HG03135 (cell line): ENCODE data around the gene GRK1.

Experiments used
- ATAC-seq: cut with Tn5 transposase; IDR thresholded peaks from one replicate; pipeline ENCODE4 v1.9.1; 2021; ENCODE audit warnings: mild to moderate bottlenecking, moderate library complexity; ENCODE audit not compliant: unreplicated experiment

Gene GRK1

DNA sequence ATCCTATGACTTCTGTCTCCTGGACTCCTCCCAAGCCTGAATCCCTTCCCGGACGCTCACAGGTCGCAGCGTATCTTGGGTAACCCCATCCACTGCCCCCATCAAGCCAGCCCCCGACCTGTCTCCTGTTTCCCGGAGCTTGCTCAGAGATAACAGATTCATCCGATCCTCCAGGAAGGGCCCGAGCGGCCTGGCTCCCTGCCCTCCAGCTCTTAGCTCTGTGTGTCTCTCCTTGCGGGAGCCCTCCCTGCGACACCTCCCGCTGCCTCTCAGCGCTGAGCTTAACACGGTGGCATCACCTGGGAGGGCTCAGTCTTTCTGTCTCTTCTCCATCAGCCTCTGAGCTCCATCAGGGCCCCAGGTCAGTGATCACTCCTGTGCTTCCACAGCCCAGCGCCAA is 87.7 kb downstream of the GRK1 start:
- no peak for ATAC-seq

GRCh38 chr13:113756441-113757097 is 89.5 kb downstream of the GRK1 start:
- ATAC-seq = no peak

- ATAC-seq = peak; percentile 66
These were observed 91.9 kb downstream of the GRK1 start, which contains the start of gene TMEM255B for GRCh38 chr13:113758651-113759524. Gene TMEM255B (plus strand): TSS chr13:113759226. CDS start chr13:113759270, 44 bp downstream.

DNA sequence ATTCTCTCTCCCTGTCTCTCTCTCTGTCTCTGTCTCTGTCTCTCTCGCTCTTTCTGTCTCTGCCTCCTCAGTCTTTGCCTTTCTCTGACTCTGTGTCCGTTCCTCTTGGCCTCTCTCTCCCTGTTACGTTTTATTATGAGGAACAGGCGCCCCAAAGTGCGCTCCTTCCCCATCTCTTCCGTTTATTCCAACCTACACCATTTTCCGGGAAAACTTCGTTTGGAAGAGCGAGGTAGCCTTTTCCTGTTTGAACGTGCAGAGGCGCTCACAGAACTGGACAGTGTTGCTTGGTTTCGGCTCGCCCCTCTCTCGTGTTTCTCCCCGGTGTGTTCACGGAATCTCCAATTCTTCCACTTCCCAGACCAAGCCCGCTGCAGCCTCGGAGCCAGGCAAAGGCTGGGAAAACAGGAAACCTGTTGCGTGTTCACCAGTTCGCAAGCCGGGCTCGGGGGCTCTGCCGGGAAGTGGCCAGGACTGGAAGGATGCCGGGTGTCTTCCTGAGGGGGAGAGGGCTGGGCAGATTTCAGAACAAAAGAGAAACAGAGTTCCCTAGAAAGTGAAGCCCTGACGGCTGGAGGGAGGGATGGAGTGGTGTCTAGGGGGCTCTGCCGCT is 92.6 kb downstream of the GRK1 start:
- ATAC-seq = no peak

DNA sequence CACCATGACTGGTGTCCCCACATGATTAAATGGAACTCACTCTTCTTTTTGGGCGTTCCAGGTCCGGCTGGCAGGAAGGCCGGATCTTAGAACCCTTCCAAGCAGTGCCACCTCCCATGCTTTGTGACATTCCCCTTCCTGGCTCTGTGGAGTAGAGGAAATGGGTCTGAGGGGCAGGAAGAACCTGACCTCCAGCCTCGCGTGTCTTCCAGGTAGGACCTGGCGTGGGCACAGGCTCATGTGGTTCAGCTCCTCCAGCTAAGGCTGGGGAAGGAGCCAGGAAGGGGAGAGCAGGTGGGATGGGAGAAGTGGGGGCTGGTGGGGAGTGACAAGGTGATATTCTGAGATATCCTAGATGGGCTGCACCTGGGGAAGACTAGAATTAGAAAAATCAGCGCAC is 94.1 kb downstream of the GRK1 start:
- no peak for ATAC-seq

GRCh38 chr13:113762075-113762474 is 95.1 kb downstream of the GRK1 start:
- ATAC-seq = no peak

DNA sequence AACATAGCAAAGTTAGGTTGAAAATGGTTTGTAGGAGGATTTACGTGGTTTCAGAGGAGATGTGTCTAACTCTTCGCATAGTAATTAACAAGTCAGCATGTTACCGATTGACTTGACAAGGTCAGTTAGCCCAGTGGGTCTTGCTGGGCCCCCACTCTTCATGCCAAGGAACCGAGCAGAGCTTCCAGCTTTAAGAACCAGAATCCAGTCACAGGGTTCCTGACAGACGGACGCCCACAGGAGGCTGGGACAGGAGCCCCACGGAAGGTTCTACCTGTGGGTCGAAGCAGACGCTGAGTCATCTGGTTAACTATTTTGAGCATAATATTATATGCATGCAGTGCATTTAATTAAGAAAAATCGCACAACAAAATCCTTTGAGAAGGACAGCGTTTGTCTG is 95.5 kb downstream of the GRK1 start:
- ATAC-seq = no peak

- no peak for ATAC-seq
These were observed 96.2 kb downstream of the GRK1 start for GRCh38 chr13:113763254-113763653.

DNA sequence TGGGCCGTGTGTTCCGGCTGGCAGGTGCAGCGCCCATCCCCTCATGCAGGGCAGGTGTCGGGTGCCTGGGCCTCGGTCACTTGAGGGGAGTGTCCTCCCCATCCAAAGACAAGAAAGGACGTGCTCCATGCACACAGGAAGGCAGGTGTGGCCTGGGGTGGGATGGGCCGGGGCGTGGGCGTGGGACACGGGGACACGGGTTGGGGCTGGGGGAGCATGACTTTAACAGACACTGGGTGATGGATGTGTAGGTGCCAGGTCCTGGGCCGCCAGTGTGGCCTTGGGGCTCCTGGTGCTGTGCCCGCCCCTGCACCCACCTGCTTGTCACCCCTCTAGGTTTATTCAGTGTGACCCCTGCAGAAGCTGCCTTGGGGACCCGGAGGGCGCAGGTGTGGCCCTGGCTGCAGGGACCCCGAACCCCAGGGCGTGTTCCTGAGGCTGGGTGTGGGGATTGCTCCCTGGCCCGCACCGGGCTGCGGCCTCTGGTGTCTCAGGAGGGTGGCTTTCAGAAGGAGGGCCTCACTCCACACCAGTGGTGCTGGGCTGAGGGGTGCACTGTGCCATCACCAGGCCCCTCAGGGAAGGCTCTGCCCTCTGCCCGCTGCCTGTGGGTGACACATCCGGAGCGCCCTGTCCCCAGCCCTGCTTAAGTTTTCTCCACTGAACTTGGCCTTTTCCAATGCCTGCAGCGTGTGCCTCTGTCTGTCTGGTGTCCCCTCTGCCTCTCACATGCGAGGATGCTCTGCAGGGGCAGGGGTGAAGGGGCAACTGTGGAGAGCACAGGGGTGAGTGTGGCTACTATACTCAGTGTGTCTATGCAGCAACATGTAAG is 97.2 kb downstream of the GRK1 start:
- no peak for ATAC-seq

- no peak for ATAC-seq
These were observed 98.0 kb downstream of the GRK1 start for GRCh38 chr13:113764793-113765563.

- no peak for ATAC-seq
These were observed 98.5 kb downstream of the GRK1 start for GRCh38 chr13:113765564-113765910.

GRCh38 chr13:113766035-113766800 is 99.2 kb downstream of the GRK1 start:
- ATAC-seq = no peak

- ATAC-seq = no peak
These were observed 100.3 kb downstream of the GRK1 start for GRCh38 chr13:113767366-113767765.

DNA sequence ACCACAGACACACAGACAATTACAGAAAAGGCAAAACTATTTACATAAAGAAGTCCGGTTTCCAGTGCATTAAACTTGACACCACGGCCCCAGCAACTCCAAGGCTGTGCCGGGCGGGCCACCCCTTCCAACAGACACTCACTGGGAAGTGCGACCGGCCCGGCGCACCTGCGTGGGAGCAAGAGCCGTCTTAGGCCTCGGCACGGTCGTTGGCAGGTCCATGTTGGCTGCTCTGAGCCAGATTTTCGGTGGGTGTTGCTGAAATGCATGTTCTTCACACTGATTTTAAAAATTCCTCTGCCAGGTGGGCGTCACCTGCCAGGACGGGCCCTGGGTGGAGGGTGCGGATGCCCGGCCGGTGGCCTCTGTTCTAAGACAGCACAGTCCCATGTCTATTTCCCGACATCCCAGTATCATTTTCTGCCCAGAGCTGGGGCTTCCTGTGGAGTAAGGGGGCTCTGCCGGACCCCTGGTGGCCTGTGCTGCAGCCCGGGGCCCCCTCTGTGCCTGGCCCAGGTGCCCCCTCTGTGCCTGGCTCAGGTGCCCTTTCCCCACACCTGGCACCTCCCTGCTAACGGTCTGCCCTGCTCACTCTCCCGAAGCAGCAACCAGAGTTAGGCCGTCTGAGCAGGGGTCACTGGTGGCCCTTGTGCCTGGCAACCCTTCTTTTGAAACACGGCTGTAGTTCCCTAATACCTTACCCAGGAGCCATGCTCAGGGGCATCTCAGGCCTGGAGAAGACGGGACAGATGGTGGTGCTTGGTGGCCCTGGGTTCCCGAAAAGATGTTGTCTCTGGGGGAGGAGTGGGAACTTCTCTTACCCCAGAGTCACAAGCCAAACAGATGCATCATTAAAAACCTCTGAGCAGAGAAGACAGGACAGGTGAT is 101.2 kb downstream of the GRK1 start:
- ATAC-seq = no peak

GRCh38 chr13:113769106-113769505 is 102.1 kb downstream of the GRK1 start:
- ATAC-seq = no peak

DNA sequence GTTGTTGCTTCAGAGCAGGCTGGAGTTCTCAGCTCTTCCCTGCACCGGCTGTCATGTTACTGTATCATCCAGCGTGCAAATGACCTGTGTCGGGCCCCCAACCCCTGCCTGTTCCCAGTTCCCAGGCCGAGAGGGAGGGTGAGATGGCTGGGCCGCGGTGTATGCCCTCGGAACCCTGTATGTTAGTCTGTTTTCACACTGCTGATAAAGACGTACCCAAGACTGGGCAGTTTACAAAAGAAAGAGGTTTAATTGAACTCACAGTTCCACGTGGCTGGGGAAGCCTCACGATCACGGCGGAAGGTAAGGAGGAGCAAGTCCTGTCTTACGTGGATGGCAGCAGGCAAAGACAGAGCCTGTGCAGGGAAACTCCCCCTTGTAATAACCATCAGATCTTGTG is 102.9 kb downstream of the GRK1 start:
- ATAC-seq = no peak

GRCh38 chr13:113770441-113770840 is 103.4 kb downstream of the GRK1 start:
- ATAC-seq = no peak

GRCh38 chr13:113770937-113771336 is 103.9 kb downstream of the GRK1 start:
- ATAC-seq = no peak
